ENCODE data around the gene IDH3B. TPM values are rescaled to one million over a fixed set of nuclear protein-coding genes. Genes with fewer than 3 reads are reported as not detected.

The IDH3B gene
- total and polyA plus RNA-seq, 2 of the 13 experiments (the other 11 are each of a cell fraction or from before 2014, with no cell fraction given) = 215 to 254 TPM

DNA sequence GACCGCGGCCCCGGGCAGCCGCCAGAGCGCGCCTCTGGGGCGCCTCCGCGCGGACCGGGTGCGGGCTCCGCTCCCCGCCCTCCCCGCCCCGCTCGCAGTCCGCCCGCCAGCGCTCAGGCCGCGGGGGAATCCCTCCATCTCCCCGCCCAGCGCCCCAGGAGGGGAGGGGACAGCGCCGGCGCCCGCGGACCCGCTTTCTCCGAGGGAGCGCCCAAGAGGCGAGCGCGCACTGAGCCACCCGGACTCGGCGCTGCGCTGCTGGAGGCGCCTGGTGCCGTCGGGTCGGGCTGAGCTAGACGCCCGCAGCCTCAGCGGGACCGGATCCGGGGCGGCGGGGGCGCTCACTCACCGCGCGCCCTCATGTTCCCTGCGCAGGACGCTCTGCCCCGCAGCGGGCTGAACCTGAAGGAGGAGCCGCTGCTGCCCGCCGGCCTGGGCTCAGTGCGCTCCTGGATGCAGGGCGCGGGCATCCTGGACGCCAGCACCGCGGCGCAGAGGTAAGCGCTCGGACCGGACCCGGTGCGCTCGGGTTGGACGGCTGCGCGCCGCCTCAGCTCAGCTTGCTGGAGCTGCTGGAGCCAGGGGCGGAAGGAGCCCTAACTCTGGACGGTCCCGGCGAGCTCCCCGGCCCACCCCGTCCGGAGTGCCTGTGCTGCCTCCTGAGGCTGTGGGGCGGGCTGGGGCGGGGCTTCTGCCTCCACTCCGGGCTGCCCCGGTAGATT is 29.4 kb upstream of the IDH3B start (continued):
- TF ChIP-seq, protein P1, sequence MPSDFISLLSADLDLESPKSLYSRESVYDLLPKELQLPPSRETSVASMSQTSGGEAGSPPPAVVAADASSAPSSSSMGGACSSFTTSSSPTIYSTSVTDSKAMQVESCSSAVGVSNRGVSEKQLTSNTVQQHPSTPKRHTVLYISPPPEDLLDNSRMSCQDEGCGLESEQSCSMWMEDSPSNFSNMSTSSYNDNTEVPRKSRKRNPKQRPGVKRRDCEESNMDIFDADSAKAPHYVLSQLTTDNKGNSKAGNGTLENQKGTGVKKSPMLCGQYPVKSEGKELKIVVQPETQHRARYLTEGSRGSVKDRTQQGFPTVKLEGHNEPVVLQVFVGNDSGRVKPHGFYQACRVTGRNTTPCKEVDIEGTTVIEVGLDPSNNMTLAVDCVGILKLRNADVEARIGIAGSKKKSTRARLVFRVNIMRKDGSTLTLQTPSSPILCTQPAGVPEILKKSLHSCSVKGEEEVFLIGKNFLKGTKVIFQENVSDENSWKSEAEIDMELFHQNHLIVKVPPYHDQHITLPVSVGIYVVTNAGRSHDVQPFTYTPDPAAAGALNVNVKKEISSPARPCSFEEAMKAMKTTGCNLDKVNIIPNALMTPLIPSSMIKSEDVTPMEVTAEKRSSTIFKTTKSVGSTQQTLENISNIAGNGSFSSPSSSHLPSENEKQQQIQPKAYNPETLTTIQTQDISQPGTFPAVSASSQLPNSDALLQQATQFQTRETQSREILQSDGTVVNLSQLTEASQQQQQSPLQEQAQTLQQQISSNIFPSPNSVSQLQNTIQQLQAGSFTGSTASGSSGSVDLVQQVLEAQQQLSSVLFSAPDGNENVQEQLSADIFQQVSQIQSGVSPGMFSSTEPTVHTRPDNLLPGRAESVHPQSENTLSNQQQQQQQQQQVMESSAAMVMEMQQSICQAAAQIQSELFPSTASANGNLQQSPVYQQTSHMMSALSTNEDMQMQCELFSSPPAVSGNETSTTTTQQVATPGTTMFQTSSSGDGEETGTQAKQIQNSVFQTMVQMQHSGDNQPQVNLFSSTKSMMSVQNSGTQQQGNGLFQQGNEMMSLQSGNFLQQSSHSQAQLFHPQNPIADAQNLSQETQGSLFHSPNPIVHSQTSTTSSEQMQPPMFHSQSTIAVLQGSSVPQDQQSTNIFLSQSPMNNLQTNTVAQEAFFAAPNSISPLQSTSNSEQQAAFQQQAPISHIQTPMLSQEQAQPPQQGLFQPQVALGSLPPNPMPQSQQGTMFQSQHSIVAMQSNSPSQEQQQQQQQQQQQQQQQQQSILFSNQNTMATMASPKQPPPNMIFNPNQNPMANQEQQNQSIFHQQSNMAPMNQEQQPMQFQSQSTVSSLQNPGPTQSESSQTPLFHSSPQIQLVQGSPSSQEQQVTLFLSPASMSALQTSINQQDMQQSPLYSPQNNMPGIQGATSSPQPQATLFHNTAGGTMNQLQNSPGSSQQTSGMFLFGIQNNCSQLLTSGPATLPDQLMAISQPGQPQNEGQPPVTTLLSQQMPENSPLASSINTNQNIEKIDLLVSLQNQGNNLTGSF (CRISPR knock-in tag; IDR thresholded peaks at IDR 0.05) = no peak
- TF ChIP-seq, protein P2, sequence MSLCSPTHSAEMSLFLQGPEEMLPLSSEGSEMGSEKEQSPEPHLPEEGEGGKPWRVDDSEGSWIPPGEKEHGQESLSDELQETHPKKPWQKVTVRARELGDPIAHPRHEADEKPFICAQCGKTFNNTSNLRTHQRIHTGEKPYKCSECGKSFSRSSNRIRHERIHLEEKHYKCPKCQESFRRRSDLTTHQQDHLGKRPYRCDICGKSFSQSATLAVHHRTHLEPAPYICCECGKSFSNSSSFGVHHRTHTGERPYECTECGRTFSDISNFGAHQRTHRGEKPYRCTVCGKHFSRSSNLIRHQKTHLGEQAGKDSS (CRISPR knock-in tag; IDR thresholded peaks at IDR 0.05; ENCODE audit: borderline replicate concordance, low read depth) = peak; percentile 39; the same call in 1 of the 2 replicates
- TF ChIP-seq, protein P3, sequence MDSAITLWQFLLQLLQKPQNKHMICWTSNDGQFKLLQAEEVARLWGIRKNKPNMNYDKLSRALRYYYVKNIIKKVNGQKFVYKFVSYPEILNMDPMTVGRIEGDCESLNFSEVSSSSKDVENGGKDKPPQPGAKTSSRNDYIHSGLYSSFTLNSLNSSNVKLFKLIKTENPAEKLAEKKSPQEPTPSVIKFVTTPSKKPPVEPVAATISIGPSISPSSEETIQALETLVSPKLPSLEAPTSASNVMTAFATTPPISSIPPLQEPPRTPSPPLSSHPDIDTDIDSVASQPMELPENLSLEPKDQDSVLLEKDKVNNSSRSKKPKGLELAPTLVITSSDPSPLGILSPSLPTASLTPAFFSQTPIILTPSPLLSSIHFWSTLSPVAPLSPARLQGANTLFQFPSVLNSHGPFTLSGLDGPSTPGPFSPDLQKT (CRISPR knock-in tag; IDR thresholded peaks at IDR 0.05; ENCODE audit: borderline replicate concordance) = no peak
- TF ChIP-seq SP1 (IDR thresholded peaks at IDR 0.05) (no peak), SP1 (CRISPR knock-in tag; IDR thresholded peaks at IDR 0.05) (no peak), BCL6 (CRISPR knock-in tag; IDR thresholded peaks at IDR 0.05) (peak; percentile 50; the same call in 1 of the 2 replicates), ZNF451 (CRISPR knock-in tag; IDR thresholded peaks at IDR 0.05) (no peak), NBN (conservative IDR thresholded peaks at IDR 0.05) (no peak), SALL2 (CRISPR knock-in tag; IDR thresholded peaks at IDR 0.05) (no peak), ZNF777 (CRISPR knock-in tag; IDR thresholded peaks at IDR 0.05) (peak; percentile 99), MEIS1 (CRISPR knock-in tag; IDR thresholded peaks at IDR 0.05; ENCODE audit: borderline replicate concordance) (no peak), ZNF766 (CRISPR knock-in tag; IDR thresholded peaks at IDR 0.05; ENCODE audit: borderline replicate concordance) (no peak), HNRNPK (IDR thresholded peaks at IDR 0.05; ENCODE audit: low read depth, low read length, poor library complexity, severe bottlenecking) (peak; percentile 34), BRCA1 (CRISPR knock-in tag; IDR thresholded peaks at IDR 0.05) (no peak), XRCC5 (optimal IDR thresholded peaks at IDR 0.05; ENCODE audit: low read length) (peak; percentile 63), KLF6 (CRISPR knock-in tag; IDR thresholded peaks at IDR 0.05) (no peak)
- TF ChIP-seq, protein P4, sequence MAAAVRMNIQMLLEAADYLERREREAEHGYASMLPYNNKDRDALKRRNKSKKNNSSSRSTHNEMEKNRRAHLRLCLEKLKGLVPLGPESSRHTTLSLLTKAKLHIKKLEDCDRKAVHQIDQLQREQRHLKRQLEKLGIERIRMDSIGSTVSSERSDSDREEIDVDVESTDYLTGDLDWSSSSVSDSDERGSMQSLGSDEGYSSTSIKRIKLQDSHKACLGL (CRISPR knock-in tag; IDR thresholded peaks at IDR 0.05) = 0 out of 2 replicates have a peak, but pooled peaks have one; percentile 24
- TF ChIP-seq, protein P5, sequence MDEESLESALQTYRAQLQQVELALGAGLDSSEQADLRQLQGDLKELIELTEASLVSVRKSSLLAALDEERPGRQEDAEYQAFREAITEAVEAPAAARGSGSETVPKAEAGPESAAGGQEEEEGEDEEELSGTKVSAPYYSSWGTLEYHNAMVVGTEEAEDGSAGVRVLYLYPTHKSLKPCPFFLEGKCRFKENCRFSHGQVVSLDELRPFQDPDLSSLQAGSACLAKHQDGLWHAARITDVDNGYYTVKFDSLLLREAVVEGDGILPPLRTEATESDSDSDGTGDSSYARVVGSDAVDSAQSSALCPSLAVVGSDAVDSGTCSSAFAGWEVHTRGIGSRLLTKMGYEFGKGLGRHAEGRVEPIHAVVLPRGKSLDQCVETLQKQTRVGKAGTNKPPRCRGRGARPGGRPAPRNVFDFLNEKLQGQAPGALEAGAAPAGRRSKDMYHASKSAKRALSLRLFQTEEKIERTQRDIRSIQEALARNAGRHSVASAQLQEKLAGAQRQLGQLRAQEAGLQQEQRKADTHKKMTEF (CRISPR knock-in tag; IDR thresholded peaks at IDR 0.05) = no peak

Measured in HepG2 (cell line).